Measurements from ENCODE around the gene KCNJ6.
"Not testable (repeated sequence)": the region's sequence is repeated elsewhere in the genome, so short reads cannot be mapped to it uniquely, and the experiment has no call there.

Gene KCNJ6

DNA sequence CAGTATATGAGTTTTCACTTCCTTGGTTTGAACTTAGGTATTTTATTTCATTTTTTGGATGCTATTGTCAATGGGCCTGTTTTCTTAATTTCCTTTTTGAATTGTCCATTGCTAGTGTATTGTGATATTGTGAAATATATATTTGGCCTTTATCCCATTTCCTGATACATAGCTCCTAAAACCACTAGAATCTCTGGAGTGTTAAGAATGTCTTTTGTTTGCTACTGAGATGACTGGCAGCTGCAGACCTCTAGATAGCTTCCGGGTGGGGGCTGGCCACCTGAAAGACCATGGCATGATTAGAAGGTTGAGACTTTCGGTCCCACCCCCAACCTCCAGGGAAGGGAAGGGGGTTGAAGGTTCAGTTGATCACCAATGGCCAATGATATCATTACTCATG lies 245.4 kb downstream of the KCNJ6 start:
- DNase-seq = no peak

DNA sequence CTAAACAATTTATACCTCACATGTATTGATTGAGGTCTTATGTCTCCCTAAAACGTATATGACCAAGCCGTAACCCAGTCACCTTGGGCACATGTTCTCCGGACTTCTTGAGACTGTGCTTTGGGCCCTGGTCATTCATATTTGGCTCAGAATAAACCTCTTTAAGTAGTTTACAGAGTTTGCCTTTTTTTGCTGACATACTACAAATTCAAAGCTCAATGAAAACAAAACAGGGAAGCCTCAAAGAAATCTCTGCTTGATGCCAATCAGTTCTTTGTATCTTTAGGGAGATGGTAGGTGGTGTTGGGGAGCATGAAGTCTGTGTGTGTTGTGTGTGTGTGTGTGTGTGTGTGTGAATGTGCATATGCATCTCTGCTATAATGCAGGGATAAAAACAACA lies 247.0 kb downstream of the KCNJ6 start:
- DNase-seq = no peak

DNA sequence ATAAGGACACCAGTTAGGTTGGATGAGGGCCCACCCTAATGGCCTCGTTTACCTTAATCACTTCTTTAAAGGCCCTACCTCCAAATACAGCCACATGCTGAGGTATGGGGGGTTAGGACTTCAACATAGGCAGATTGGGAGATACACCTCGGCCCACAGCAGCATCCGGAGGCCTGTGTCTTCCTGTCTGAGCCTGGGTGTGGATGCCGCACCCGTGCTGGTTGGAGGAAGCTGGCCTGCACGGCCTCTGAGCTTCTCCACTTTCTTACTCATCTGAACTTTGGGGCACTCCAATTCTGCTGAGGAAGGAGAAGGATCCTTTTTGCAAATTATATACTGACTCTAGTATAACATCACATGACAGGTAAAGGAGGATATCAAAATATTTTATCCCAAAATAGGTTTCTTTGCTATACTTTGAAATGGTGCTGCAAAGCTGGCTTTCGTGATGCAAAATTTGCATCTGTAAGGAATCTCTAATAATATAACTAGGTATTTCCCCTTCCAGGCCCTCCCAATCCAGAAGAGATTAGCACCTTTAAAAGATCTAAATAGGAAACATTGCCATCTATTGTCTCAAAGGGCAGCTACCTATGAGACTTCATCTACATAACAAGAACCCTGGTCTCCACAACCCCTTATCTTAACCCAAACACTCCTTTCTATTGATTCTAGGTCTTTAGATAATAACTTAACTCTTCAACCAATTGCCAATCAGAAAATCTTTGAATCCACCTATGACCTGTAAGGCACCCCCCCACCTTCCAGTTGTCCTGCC lies 247.6 kb downstream of the KCNJ6 start:
- no peak for DNase-seq

DNA sequence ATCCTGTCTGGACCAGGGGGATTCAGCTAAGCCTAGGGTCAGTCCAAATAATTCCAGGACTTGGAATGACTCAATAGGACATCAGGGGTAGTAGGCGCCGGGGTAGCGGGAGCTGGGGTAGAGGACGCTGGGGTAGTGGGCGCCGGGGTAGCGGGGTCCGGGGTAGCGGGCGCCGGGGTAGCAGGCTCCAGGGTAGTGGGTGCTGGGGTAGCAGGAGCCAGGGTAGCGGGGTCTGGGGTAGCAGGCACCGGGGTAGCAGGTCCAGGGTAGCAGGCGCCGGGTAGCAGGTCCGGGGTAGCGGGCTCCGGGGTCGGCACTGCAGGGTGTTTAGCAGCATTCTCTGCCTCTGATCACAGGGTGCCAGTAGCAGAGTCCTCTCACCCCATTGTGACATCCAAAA lies 248.9 kb downstream of the KCNJ6 start:
- no peak for DNase-seq

DNA sequence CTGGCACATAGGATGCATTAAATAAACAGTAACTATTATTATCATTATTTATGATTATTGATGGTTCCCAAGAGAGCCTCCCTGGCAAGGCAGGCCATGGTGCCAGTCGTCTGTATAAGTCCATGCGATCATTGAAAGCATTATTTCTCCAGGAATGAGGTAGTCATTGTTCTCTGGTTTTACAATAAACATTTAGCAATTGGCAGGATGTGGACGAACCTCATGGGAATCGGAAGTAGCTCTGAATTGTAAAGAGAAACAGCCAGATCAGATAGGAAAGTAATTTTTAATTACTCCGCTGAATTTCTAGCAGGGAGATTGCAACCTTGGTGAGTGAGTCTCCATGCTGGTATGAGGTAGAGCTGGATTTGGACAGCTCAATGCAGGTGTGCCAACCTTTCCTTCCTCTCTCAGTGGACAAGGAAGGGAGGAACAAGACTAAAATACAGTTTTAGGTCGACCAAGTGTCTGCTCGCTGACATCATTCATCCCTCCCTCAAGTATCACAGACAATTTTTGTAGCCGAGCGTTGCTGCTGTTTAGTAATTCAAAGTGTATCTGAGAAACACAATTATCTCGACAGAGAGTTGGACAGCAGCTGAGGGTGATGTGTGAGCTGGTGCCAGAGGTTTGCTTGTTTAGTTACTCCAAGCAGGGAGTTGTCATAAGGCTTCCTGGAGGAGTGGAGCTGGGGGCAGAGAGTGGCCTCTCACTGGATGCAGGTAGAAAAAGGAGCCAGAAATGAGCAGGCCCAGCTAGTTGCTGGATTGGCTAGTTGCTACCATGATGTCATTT lies 250.8 kb downstream of the KCNJ6 start:
- DNase-seq = no peak

DNA sequence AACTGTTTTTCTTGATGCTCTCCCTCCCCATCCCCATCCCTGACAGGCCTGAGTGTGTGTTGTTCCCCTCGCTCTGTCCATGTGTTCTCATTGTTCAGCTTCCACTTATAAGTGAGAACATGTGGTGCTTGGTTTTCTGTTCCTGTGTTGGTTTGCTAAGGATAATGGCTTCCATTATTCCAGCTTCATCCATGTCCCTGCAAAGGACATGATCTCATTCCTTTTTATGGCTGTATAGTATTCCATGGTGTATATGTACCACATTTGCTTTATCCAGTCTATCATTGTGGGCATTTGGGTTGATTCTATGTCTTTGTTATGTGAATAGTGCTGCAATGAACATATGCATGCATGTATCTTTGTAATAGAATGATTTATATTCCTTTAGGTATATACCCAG lies 254.0 kb downstream of the KCNJ6 start:
- not testable (repeated sequence) for DNase-seq

DNA sequence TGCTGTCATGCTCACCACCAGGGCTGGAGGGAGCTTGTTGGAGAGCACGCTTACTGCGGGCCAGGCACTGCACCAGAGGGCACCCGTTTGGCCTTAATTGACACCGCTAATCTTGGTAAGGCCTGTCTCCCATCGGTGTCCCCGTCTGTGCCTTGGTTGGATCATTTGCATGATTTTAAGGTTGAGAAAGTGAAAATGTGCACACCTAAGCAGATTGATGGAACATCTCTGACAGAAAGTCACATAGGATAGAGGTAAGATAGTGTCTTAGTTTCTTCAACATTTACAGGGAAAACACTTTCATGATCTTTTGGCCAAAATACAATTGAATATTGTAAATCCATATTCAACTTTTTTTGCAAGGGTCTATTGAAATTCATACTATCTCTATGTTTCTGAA lies 255.5 kb downstream of the KCNJ6 start:
- DNase-seq = no peak

DNA sequence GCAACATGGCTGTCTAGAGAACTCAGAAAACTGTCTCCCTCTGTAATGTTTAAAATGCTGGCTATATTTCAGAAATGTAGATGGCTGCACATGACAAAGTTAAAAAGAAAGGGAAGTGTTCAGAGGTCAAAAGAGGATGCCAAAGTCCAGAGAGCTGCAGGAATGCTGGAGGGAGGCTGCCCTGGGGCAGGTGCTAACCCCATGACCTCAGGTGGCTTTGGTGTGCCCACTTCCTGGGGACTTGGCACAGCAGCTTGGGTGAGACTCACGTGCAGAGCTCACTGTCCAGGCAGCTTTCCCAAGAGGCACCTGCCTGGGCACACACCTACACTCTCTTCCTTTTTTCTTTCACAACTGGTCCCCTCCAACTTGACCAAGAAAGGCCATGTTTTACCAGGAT lies 256.4 kb downstream of the KCNJ6 start:
- no peak for DNase-seq

DNA sequence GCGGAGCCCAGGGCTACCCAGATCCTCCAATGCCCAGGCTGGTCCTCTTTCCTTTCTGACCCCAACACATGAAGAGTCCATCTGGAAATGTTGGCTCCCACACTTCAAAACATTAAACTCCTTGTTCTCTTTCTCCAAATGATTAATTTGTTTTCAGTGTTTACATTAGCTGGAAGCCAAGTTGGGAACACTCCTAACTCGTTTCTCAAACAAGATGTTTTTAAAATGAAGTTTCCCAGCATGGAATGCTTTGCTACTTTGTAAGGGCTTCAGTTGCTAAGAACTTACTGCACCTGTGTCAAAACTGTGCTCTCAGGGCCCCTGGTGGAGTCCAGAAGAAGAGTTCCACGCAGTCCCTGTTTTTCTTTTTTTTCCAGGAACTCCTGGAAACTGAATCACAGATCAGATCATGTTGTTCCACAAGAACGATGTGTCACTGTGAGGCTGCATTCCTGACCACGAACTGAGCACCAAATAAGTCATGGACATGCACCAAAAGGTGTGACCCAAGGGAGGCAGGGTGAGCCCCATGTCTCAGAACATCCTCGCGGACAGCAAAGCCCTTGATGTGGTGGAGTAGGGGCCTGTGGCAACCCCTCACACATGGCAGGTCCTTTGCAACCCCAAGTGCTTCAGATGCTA lies 257.3 kb downstream of the KCNJ6 start:
- peak in 1 of 3 donors; percentile 13 for DNase-seq

DNA sequence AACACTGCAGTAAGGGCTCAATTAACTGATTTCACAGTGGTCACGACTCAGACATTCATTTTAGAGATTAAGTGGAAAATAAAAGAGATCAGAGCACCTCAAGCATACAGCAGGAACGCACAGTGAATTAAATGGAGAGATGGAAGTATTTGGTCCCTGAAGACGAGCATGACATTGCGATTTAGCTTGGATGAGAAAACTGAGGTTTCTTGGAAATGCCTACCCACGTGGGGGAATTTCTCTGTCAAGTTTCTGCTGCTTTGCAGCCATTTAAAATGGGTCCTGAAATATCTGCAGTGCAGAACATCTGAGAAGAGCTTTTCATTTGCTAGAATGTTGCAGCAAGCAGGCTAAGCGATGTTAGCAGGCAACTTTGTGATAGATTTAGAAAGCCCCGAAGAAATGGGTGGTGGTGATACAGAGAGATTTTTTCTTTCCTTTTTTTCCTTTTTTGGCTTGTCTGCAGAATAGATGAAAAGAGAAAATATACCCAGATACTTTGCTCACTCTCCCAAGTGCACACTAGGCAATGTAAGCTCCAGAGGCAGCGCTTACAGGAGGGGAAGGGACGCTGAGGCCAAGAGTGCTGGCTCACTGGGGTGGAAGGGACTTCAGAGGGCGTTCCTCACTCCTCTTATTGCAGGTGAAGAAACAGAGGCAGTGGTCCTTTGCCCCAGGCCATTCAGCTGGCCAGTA lies 258.0 kb downstream of the KCNJ6 start:
- no peak for DNase-seq

DNA sequence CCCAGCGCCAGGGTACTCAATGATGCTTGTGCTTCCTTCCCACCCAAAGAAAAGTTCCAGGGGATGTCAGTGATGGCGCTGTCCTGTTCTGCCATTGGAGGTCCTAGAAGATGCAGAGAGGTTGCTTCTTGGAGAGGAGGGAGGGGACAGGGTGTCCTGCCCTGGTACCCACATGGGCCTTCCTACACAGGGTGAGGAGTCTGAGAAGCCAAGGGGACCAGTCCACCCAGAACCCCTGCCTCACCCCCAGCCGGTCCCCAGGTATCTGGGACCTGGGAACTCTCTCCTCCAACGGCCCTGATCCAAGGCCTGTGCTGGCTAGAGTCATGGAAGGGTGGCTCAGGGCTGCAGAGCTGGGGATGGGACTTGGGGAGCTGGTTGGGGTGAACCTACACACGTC lies 259.4 kb downstream of the KCNJ6 start:
- DNase-seq = no peak

DNA sequence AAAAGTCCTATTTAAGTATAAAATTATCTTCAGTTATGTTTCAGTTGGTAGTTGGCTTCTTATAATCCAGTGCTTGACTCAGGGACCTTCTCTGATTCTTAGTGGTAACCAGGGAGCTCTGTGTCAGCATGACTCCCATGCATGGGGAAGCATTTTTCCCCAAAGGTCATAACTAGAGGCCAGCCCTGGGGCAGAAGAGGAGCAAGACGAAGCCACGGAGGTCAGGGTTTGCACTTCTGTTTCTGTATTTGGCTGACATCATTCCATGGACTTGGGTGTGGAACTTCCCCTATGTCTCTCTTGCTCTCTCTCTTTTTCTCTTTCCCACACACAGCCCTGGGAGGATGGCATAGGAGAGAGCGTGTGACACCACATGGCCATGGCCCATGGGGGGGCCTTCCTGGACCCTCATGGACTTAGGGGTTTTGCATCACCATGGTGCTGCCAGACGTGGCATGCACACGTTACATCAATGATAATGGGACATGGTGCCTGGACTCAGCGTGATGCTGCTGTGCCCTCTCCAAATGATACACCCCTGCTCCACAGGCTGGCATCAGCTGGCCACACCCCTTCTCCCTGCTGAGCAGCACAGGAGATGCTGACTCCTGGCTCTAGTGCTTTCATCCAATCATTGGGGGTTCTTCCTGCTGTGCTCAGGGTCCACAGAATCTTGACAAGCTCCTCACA lies 260.5 kb downstream of the KCNJ6 start:
- peak; percentile 85 to 90 (median 87) for DNase-seq

DNA sequence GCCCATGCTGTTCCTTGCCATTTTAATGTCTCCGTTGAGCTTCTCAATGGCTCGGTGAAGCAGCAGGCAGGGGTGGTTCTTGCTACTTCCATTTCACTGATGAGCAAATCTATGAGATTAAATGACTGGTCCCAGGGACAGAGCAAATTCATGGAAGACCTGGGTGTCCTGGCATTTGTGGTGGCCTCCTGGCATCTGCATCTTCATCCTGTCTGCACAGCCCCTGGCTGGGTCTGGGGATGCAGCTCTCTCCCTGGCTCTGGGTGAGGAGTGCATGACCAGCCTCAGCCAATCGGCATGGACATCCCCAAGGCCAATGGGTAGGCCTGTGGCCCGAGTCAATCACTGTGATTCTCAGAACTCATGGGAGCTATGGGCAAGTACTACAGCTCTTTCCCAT lies 261.7 kb downstream of the KCNJ6 start:
- DNase-seq = no peak

DNA sequence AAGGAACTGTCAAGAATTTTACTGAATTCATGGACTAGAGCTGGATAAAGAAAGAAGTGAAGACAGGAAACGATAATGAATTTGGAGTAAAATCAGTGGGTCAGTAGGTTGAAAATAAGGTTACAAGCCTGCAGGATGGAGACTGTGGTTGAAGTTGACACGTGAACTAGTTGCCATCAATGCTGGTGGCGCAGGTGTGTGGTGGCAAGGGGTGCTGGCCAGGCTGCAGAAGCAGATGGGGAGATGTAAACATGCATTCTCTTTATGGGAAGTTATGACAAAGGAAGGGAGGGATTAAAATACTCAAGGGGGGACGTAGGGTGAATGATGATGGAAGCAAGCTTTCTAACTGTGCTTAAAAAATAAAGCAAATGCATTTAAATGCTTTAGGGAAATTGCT lies 263.1 kb downstream of the KCNJ6 start:
- DNase-seq = no peak

DNA sequence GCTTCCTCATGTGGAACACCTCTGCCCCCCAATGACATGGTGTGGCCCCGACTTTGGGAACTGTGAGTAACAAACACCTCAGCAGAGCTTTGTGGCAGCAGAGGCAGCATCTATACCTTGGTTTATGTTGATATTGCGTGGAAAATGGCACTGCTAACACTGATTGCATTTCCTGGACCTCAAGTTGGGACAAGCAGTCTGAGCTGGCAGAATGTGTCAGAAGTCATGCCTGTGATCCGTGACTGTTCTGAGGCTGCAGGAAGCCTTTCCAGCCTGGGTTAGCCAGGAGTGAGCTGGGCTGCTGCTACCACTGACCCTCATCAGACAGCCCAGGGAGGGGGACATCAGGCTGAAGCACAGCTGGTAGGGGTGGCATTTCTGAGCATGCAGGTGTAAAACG lies 268.5 kb downstream of the KCNJ6 start:
- no peak for DNase-seq

DNA sequence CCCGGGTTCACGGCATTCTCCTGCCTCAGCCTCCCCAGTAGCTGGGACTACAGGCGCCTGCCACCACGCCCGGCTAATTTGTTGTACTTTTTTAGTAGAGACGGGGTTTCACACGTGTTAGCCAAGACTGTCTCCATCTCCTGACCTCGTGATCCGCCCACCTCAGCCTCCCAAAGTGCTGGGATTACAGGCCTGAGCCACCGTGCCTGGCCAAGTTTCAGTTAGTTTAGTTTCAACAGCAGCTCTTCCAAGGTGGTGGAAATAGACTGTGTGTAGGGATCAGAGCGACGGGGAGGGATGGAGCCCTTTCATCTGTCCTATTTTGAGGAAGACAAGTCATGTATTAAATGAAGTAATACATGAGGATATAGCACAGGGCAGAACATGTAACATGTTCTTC lies 269.5 kb downstream of the KCNJ6 start:
- not testable (repeated sequence) for DNase-seq

DNA sequence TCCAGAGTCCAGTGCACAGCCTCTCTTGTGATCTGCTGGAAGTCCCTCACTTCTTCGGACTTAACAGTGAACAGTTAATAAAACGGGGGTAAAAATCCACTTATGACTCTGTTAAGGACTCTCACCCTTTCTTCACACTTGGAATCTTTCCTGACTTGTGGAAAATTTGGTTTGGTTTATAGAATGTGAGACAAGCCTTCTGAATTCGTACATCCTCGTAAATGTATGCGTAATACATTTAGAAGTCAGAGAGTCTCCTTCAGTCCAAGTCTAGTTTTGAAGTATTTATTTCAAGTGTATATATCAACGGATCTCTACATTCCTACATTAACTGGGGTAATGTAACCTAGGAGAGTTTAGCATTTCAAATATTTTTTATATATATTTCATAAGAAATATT lies 270.4 kb downstream of the KCNJ6 start:
- no peak for DNase-seq

DNA sequence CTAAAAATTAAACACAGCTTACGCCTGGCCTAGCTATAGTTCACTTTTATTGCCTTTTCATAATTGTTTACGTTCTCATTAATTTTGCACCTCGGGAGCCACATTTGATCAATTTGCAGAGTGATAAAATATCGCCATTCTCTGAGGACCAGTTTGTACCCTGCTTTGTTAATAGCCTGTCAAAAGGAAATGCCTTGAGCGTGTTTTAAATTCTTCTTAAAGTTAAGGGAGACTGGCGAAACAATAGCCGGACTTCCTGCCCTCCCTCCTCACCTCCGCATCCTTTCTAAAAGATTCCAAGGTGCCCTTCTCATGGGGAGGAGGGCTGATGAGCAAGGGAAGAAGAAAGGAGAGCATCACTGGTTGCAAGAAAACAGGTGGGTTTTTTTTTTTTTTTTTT lies 271.6 kb downstream of the KCNJ6 start:
- DNase-seq = no peak

DNA sequence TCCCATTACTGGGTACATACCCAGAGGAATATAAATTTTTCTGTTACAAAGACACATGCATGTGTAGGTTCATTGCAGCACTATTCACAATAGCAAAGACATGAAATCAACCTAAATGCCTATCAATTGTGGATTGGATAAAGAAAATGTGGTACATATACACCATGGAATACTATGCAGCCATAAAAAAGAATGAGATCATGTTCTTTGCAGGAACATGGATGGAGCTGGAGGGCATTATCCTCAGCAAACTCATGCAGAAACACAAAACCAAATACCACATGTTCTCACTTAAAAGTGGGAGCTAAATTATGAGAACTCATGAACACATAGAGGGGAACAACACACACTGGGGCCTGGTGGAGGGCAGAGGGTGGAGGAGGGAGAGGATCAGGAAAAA lies 272.4 kb downstream of the KCNJ6 start:
- not testable (repeated sequence) for DNase-seq

DNA sequence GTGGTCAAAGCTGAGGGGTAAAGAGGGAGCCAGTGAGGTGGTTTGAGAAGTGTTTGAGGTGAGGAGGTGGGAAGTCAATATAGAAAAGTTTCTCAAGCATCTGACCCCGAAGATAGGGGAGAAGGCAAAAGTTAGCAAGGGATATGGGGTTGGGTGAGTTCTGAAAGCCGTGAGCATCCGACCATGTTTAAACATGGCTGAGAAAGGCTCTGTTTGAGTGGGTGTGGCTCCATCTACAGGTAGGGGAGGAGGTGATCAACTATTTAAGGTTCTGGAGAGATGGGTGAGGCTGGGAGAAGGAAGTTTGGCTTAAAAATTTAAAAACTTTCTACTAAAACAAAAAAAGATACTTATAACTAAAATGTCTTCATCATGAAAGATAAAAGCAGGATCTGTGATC lies 273.8 kb downstream of the KCNJ6 start:
- DNase-seq = no peak

DNA sequence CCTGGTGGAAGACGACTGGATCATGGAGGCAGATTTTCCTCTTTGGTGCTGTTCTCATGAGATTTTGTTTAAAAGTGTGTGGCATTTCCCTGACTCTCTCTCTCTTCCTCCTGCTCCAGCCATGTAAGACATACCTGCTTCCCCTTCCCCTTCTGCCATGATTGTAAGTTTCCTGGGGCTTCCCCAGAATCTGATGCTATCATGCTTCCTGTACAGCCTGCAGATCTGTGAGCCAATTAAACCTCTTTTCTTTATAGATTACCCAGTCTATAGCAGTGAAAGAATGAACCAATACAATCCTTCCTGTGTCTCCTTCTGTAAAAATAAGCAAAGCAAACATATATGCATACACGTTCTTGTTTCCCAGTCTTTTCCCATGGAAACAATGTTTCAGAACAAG lies 276.5 kb downstream of the KCNJ6 start:
- DNase-seq = peak in 2 of 3 donors; percentile 8 to 23

DNA sequence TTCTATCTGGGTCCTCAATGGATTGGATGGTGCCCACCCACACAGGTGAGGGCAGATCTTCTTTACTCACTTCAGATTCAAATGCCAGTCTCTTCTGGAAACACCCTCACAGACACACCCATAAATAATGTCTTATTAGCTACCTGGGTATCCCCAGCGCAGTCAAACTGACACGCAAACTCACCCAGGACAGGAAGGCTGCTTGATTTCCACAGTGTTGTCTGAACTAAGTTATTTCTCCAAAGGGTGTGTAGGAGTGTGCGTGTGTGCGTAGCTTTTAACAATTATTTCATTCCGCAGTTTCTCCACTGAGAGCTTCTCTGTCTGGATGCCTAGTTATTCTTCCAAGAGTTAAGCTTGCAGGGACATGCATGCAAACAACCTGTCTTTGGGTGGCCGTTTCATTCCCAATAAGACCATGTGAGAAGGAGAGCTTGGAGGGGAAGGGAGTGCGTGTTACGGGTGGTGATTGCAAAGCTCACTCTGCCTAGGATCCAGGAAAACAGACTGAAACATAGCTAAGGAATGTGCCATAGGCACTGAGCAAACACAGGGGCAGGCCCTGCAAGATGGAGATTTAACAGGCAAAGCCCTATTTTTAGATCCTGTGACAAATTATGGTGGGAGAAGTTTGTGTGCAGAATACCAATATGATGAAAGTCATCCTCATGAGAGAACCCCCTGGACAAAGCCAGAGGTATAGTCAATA lies 280.0 kb downstream of the KCNJ6 start:
- DNase-seq = no peak
